HG02938 (cell line): Measurements from ENCODE around the gene API5.
A peak's percentile ranks its signal among the peaks of the same experiment; 100 is the strongest.
"Not testable (repeated sequence)": the region's sequence is repeated elsewhere in the genome, so short reads cannot be mapped to it uniquely, and the experiment has no call there.

ENCODE experiments used
- ATAC-seq: cut with Tn5 transposase; IDR thresholded peaks from one replicate; pipeline ENCODE4 v1.9.1; 2021; ENCODE audit warnings: mild to moderate bottlenecking, moderate library complexity; ENCODE audit not compliant: unreplicated experiment

Gene API5

DNA sequence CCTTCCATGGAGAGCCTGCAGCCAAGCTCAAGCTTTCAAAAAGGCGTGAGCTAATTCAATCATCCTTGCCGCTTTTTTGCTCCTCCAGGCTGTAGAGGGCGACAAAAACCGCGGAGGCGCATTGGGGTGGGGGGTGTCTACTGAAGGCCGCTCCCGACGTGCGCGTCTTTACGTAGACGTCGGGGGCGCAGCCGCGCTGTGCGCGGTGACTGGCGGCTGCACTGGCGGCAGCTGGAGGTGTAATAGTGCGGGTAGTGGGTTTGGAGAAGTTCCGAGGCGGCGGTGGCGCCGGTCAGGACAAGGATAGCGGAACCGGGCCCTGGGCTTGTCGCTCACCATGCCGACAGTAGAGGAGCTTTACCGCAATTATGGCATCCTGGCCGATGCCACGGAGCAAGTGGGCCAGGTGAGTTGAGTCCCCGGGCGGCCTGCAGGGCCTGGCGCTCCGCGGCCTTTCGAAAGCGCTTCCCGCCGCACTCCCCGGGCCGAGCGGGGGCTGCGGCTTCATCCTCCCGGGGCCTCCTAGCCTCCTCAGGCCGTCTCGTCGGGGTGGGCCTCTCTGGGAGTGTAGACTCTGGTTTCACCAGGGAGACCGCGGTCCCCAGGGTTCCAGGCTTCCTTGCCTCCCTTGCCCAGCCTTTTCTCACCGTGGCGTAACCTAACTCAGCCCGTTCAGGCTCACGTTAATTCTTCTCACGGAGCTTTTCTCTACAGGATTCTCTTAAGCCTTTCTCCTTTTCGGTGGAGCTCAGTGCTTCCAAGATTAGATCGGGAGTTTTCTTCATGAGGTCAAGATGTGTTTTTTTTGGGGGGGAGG, at the start of gene API5:
Gene API5 (plus strand): TSS at position 206 of the 817 bp plus-strand sequence. CDS start 132 bp downstream, at position 338.
- peak; percentile 96 for ATAC-seq

DNA sequence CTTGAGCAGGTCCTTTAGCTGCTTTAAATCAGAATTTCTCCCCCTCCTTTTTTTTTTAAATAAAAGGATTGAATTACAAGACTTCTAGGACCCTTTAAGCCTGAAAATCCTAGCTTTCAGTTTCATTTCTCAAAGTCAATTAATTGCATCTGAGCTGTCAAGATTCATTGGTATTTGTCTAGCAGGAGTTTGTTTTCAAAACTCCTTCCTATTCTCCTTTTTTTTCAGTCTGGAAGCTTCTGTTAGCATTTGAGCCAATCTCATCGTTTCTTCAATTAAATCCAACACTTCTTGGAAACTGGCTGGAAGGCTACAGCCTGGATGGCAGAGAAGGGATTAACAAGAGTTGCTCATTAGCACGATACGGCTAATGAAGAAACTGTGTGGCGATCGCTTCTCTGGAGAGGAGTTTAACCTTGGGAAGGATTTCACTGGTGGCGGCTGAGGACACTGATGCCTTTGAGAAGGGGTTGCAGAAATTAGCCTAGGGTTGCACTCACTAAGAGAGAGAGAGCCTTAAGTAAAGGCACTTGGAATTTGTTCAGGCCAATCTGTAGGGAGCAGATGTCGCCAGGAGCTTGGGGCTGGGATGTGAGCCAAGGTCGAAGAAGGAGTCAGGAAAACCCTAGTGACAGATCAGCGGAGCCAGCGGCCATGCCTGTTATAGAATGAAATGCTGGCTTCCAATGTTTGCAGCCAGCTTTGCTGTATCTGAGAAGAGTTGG, 43.8 kb upstream of the API5 start:
- no peak for ATAC-seq

DNA sequence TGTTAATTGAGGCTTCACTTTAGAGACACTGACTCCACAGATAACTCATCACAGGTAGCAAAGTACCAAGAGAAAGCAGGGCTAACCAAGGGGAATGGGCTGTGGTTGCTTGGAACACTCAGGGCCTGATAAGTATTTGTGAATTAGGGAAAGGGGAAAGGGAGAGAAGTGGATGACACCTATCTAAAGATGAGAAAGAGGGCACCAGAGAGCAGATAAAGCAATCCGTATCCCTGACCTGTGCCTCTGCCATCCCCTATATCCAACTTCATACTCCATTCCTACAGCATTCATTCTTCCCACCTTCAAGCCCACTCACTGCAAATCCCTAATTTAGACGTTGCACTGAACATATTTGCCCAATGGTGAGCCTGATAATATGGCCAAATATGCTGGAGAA, 43.0 kb upstream of the API5 start:
- ATAC-seq, result no peak

DNA sequence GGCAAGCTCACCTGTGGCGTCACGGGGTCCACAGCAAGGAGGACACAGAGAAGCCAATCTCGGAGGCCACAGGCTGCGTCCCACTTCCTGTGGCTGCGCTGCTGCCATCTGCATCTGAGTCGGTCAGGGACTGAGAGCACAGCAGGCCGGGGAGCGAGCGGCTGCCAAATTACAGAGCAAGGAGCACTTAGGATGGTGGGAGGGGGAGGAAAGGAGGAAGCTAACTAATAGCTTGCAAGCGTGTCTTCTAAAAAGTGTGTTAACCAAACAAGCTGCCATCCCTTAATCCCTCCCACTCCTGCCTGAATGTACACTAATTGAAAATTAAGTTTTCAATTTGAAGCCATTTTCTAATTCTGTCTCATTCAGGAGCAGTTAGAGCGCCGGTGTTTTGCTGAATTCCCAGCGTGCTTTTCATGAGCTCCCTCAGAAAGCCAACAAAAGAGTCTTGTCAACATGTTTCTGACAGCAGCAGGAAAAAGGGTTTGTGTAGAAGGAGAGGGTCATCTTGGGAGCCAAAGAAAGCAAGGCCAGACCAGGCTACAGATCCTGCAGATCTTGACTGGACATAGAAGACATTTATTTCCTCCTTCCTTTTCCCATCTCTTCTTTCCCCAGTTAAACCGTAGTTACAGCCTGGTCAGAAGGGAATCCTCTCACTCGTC, 42.4 kb upstream of the API5 start:
- no peak for ATAC-seq

DNA sequence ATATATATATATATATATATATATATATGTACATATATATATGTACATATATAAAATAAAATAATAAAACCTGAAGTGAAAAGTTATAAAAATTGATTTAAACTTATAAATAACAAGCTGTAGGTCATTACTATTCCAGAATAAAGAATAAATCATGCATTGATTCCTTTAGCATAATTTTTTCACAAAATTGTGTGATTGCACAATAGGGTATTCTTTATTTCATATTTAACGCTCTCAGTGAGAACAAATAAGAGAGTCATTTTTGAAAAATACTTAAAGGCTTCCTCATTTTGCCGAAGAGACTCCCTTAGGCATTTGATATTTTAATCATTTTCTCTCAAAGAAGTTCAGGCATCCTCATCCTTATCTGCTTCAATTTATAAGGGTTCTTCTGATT, 41.3 kb upstream of the API5 start:
- ATAC-seq, result no peak

DNA sequence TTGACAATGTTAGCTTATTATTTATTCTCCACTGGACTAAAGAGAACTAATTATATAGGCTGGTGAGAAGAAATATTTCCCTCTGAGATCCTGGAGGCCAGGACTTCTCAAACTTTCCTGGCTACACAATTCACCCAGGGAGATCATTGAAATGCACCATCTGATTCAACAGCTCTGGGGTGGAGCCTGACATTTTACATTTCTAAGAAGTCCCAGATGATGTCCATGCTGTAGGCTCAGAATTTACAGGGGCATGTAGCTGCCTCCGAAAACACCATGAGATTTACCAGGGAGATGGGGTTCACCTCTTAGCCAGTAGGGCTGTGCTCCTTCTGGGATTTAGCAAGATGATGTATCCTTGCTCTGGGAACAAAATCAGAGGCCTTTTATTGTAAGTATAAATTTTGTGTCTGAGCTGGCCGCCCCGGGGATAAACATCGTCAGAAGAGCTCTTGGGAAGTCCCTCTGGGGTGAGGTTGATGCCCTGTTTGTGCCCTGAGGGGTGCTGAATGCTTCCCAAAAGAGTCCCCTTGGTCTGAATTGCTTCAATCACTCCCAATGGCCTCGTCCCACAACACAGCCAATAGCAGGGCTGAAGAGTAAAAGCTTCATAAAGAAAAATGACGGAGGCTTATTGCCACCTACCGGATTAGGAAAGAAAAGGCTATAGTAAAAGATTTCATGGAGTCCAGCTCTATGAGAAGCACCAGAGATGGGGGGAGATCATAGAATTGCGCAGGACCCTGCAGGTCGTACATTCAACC, 33.4 kb upstream of the API5 start:
- peak; percentile 80 for ATAC-seq

DNA sequence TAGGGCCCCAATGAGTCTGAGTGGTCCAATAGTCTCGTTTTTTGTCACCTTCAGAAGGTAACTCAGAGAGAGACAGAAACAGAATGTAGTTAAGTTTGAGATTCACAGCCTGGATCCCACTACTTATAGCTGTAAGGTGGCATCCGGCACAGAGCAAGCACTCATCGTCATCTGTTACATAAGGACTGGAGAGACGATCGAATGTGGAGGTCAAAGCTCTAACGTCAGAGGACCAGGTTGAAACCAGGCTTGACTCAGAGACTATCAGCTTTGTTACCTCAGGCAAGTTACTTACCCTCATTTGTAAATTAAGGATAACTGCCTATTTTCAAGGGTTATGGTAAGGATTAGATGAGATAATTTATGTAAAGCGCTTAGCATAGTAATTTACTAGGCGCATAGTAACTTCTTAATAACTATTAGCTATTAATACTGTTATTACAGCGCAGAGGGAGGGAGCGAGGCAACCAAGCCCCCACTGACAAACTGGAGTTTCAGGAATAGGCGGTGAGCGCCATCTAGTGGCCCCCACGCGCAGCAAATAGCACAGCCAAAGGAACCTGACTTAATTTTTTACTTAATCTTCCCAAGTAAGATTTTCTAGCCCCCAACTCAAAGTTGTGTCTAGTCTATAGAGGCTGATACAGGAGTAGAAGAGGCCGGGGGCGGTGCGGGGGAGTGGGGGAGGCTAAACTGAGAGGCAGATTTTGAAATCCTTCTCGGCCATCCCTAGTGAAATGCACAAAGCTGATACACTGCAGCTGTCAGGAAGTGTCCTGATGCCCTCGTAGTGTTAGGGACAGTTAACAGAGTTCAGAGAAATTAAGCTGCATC, 29.0 kb upstream of the API5 start:
- ATAC-seq, result peak; percentile 62

DNA sequence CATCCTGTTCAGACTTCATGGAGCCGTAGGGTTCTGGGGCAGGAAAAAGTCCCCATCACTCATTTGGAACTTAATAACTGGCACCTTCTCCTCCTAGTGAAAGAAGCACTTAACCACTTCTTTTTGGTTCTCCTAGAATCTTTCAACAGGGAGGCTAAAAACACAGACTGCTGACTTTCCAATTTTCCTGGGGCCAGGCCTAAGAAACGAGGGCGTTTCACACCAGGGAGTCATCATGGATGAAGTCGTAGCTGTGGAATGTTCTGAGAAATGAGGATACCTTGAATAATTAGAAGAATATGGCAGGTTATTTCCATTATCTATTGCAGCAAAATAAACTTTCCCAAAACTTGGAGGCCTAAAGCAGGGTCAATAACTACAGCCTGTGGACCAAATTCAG, 26.0 kb upstream of the API5 start:
- no peak for ATAC-seq

DNA sequence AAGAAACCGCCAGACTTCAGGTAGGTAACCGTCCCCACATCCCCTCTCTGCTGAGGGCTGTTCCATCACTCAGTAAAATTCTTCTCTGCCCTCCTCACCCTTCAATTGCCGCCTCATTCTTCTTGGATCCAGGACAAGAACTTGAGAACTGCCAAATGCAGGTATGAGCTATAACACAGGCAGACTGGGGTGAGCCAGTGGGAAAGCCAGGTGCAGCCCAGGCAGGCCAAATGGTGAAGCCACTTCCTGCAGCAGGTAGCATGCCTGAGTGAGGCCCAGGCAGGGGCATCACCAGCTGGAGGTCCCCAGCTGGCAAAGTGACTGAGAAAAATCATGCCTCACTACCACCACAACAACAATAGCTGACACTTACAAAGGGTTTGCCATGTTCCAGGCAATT, 22.4 kb upstream of the API5 start:
- ATAC-seq, result no peak

DNA sequence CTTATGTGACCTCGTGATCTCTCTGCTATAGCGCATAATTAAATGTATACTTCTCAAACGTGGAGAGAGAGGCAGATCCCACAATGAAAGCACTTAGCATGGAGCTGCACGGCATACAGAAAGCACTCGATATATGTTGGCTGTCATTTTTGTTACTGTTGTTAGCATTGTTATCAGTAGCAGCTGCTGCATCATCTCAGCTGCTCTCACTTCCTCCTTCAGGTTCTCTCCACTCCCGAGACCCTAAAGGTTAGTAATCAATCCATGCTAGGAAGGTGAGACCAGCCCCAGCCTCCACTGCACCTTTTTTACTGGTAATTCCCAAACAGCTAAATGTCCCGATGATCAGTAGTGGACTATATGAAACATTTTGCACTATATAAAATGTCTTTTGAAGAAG, 13.4 kb upstream of the API5 start:
- ATAC-seq, result no peak

DNA sequence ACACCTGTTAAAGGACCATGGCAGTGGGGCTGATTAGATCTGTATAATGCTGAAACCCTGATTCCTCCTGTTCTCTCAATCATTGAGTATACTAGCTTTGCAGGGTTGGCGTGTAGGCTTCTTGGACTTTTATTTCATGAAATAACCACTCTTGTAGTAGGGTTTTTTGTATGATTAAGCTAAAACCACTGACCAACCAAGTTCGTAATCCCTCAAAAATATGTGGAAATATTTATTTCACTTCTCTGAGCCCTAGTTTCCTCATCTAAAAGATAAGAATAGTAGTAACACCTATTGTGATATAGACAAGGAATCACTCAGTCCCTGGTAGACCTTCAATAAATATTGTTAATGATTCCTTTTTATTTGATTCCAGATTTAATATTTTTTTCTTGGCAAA, 4.2 kb downstream of the API5 start:
- no peak for ATAC-seq

DNA sequence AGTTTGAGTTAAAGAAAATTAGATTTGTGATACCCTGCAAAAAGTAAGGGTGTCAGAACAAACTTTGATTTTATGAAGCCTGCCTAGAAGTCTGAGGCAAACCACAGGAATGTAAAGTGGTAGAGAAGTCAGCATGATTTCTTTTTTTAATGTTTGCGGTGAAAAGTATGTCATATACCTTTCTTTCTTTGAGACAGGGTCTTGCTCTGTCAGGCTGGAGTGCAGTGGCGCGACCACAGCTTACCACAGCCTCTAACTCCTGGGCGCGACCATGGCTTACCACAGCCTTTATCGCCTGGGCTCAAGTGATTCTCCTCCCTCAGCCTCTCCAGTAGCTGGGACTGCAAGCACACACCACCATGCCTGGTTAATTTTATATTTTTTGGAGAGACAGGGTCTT, 4.7 kb downstream of the API5 start:
- no peak for ATAC-seq

DNA sequence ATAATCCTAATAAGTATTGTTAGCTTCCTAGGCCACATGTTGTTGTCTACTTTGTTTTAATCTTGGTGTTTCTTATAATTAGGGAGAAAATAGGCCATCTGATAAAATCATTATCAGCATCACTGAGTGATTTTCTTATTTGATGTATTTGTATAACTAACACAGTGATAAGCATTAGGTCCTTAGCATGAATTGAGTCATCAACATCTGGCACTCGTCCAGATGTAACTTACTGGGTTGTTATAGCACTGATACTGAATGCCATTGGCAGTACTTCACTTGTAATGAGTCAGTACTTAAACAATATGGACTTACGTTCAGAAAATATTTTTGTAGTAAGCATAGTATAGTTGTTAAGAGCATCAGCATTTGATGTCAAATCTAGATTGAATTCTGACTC, 16.2 kb downstream of the API5 start:
- ATAC-seq, result no peak

DNA sequence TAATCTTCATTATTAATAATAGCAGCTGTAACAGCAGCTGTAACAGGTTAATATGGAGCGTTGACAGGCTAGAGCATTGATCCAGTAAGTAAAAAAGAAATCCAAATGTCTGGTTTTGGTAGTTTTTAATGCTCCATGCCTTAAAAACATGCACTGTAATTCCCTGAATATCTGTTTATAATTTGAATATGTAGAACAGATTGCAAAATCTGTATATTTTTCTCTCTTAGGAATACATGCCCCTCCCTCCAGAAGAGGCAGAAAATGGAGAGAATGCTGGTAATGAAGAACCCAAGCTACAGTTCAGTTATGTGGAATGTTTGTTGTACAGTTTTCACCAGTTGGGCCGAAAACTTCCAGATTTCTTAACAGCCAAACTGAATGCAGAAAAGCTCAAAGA, 16.7 kb downstream of the API5 start:
- ATAC-seq, result no peak

DNA sequence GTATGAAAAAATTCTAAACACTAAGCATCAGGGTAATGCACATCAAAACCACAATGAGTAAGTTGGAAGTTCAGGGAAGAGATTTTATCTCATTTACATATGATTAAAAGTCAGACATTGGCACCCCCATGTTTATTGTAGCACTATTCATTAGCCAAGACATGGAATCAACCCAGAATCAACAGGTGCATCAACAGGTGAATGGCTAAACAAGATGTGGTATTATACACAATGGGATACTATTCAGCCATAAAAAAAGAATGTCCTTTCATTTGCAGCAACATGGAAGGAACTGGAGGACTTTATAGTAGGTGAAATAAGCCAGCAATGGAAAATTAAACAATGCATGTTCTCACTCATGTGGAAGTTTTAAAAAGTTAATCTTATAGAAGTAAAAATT, 29.4 kb downstream of the API5 start:
- no peak for ATAC-seq

DNA sequence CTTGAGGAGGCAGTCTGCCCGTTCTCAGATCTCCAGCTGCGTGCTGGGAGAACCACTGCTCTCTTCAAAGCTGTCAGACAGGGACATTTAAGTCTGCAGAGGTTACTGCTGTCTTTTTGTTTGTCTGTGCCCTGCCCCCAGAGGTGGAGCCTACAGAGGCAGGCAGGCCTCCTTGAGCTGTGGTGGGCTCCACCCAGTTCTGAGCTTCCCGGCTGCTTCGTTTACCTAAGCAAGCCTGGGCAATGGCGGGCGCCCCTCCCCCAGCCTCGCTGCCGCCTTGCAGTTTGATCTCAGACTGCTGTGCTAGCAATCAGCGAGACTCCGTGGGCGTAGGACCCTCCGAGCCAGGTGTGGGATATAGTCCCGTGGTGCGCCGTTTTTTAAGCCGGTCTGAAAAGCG, 39.6 kb downstream of the API5 start:
- ATAC-seq, result not testable (repeated sequence)

DNA sequence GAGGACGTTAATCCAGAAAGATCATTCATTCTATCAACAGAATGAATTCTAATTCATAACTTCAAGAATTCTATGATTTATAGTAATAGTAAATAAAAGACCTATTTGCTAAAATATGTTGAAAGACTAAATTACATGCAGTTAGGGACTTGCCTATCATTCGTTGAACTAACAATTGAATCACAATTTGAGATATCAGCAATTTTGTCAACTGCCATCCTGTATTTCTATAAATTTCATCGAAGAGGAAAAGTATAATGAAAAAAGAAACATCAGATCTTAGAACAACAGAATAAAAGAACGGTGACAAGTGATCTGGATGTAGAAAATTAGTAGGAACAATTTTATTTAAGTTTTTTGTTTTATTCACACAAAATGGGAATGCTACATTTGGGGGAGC, 42.5 kb downstream of the API5 start:
- no peak for ATAC-seq

DNA sequence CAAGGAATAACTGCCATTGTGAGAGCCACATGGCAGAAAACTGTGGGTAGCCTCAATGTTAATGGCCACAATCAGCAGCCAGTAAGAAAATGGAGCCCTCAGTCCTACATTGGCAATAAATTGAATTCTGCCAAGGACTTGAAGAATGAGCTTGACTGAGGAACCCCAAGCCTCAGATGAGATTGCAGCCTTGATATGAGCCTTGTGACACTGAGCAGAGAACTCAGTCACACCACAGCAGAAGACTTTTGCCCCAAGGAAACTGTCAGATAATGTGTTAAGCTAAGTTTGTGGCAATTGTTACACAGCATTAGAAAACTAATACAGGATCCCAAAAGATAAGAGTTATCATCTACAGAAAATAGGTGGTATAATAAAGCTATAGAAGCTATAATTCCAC, 44.5 kb downstream of the API5 start:
- ATAC-seq, result no peak

DNA sequence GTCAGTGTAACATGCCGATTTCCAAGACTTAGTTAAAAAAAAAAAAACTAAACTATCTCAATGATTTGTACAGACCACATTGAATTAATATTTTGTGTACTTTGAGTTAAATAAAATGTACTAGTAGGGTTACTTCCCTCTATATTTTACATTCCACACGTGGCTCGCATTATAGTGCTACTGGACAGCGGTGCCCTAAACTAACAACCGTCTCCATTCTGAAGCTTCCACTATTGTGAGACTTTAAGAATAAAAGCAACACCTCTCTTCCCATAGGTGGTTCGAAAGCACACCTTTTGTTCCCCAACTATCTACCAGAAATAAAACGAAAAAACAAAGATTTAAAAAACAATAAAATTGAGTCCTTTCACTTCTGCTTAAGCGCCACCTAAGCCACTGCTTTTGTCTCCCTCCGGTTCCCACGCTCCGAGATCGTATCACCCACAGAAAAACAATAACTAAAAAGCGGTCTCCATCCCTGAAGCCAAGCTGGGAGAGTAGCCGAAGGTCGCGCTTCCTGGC, 46.5 kb downstream of the API5 start:
- ATAC-seq, result peak; percentile 0

DNA sequence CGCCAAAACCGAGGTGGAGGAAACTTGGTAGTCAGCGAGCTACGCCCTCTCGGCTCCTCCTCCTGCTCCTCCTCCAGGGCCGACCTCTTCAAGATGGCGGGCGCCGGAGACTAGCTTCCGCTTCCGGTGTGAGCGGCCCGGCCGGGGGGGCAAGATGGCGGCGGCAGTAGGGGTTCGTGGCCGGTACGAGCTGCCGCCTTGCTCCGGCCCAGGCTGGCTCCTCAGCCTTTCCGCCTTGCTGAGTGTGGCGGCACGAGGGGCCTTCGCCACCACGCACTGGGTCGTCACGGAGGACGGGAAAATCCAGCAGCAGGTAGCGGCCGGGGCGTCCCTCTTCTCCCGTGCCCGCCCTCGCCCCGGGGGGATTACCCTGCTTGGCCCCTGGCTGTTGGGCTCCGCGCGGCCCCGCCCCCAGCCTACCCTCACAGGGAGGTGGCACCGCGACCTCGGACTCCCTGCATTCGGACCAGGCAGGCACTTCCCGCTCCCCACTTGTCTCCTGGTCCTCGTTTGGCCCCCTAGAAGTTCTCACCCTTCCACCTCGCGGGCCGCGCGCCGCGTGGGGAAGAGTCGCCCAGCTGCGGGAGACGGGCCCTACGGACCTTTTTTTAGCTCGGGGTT, 47.1 kb downstream of the API5 start, which contains the start of gene TTC17:
Gene TTC17 (plus strand): TSS at position 120 of the 621 bp plus-strand sequence. CDS start 35 bp downstream, at position 155.
- ATAC-seq, result peak; percentile 89
